ENCODE measurements around the gene ARL15.

ARL15 gene

GRCh38 chr5:54180630-54181031 is 129.7 kb downstream of the ARL15 start:
- no peak overlapping the region for H2AK5ac ChIP-seq (ENCODE audit: low read length)
- peak overlapping the region; percentile 8 for H3K4me2 ChIP-seq (ENCODE audit: low read length)
- WGBS (ENCODE audit: extremely low coverage, insufficient coverage, insufficient read length): no CpG with 5 or more reads among the region's 7 CpGs

GRCh38 chr5:54178991-54179390 is 131.4 kb downstream of the ARL15 start:
- H4K91ac ChIP-seq (ENCODE audit: low read depth, low read length): no peak overlapping the region

More at GRCh38 chr5:54180630-54181031, 129.7 kb downstream of the ARL15 start:
- Histone ChIP-seq H3K4me1 (ENCODE audit: control insufficient read depth in 1 of 2, insufficient read depth in 2 of 2, low read length in 2 of 2) (peaks cover 3 to 4% of the 10 kb centered on the region in 2 experiments), H2BK12ac (ENCODE audit: low read length) (no peak overlapping the region), H3K23ac (ENCODE audit: low read length) (no peak overlapping the region), H3K9ac (ENCODE audit: low read length) (no peak overlapping the region), H3K9me3 (ENCODE audit: insufficient read depth, low read depth, low read length) (no peaks in the 10 kb centered on the region), H3K27me3 (ENCODE audit: insufficient read depth, low read length) (no peaks in the 10 kb centered on the region), H3K27ac (ENCODE audit: low read depth, low read length) (peak overlapping the region; percentile 74), H3K79me1 (ENCODE audit: low read length) (peaks cover 8% of the 10 kb centered on the region), H3K14ac (ENCODE audit: low read length) (no peak overlapping the region), H4K91ac (ENCODE audit: low read depth, low read length) (peak overlapping the region; percentile 47), H2BK5ac (ENCODE audit: low read depth, low read length, poor library complexity) (no peak overlapping the region), H3K4me3 (ENCODE audit: low read depth, low read length) (no peak overlapping the region), H3K4ac (ENCODE audit: low read depth, low read length) (no peak overlapping the region), H2AFZ (ENCODE audit: insufficient read depth, low read length, poor library complexity) (no peak overlapping the region), H3K79me2 (ENCODE audit: control insufficient read depth, insufficient read depth, low read length, poor library complexity) (no peaks in the 10 kb centered on the region), H3K36me3 (ENCODE audit: control insufficient read depth in 1 of 2, insufficient read depth in 2 of 2, low read length in 2 of 2) (no peaks in the 10 kb centered on the region), H3K18ac (ENCODE audit: low read length) (no peak overlapping the region), H4K8ac (ENCODE audit: low read depth, low read length) (no peak overlapping the region), H2BK120ac (ENCODE audit: insufficient read depth, low read length, poor library complexity) (peak overlapping the region; percentile 63), H4K12ac (ENCODE audit: low read depth, low read length) (no peak overlapping the region)
- peak; percentile 3 to 33 for DNase-seq

GRCh38 chr5:54178207-54178606 is 132.2 kb downstream of the ARL15 start:
- Histone ChIP-seq H3K4me1 (ENCODE audit: control insufficient read depth in 1 of 2, insufficient read depth in 2 of 2, low read length in 2 of 2) (peaks cover 3 to 4% of the 10 kb centered on the region in 2 experiments), H3K4me3 (ENCODE audit: low read depth, low read length) (no peak overlapping the region), H3K79me1 (ENCODE audit: low read length) (peaks cover 8% of the 10 kb centered on the region), H3K23ac (ENCODE audit: low read length) (no peak overlapping the region), H3K4ac (ENCODE audit: low read depth, low read length) (no peak overlapping the region), H3K18ac (ENCODE audit: low read length) (no peak overlapping the region), H4K91ac (ENCODE audit: low read depth, low read length) (no peak overlapping the region), H2BK120ac (ENCODE audit: insufficient read depth, low read length, poor library complexity) (no peak overlapping the region), H2AK5ac (ENCODE audit: low read length) (no peak overlapping the region), H3K27me3 (ENCODE audit: insufficient read depth, low read length) (no peaks in the 10 kb centered on the region), H4K8ac (ENCODE audit: low read depth, low read length) (no peak overlapping the region), H3K36me3 (ENCODE audit: control insufficient read depth in 1 of 2, insufficient read depth in 2 of 2, low read length in 2 of 2) (no peaks in the 10 kb centered on the region), H3K4me2 (ENCODE audit: low read length) (no peak overlapping the region), H4K12ac (ENCODE audit: low read depth, low read length) (no peak overlapping the region), H3K9me3 (ENCODE audit: insufficient read depth, low read depth, low read length) (no peaks in the 10 kb centered on the region), H2AFZ (ENCODE audit: insufficient read depth, low read length, poor library complexity) (no peak overlapping the region), H3K27ac (ENCODE audit: low read depth, low read length) (no peak overlapping the region), H2BK12ac (ENCODE audit: low read length) (no peak overlapping the region), H3K14ac (ENCODE audit: low read length) (no peak overlapping the region), H3K9ac (ENCODE audit: low read length) (no peak overlapping the region), H2BK5ac (ENCODE audit: low read depth, low read length, poor library complexity) (no peak overlapping the region), H3K79me2 (ENCODE audit: control insufficient read depth, insufficient read depth, low read length, poor library complexity) (no peaks in the 10 kb centered on the region)
- no peak for DNase-seq
- WGBS (ENCODE audit: extremely low coverage, insufficient coverage, insufficient read length): no CpG with 5 or more reads among the region's 5 CpGs

More at GRCh38 chr5:54178991-54179390, 131.4 kb downstream of the ARL15 start:
- no CpG with 5 or more reads among the region's 4 CpGs for WGBS (ENCODE audit: extremely low coverage, insufficient coverage, insufficient read length)
- Histone ChIP-seq H3K79me1 (ENCODE audit: low read length) (peaks cover 8% of the 10 kb centered on the region), H2BK5ac (ENCODE audit: low read depth, low read length, poor library complexity) (no peak overlapping the region), H3K27ac (ENCODE audit: low read depth, low read length) (no peak overlapping the region), H3K4me3 (ENCODE audit: low read depth, low read length) (no peak overlapping the region), H2AFZ (ENCODE audit: insufficient read depth, low read length, poor library complexity) (no peak overlapping the region), H3K9ac (ENCODE audit: low read length) (no peak overlapping the region), H3K23ac (ENCODE audit: low read length) (no peak overlapping the region), H3K4ac (ENCODE audit: low read depth, low read length) (no peak overlapping the region), H3K4me2 (ENCODE audit: low read length) (no peak overlapping the region), H2BK12ac (ENCODE audit: low read length) (no peak overlapping the region), H3K4me1 (ENCODE audit: control insufficient read depth in 1 of 2, insufficient read depth in 2 of 2, low read length in 2 of 2) (peaks cover 3 to 4% of the 10 kb centered on the region in 2 experiments), H3K18ac (ENCODE audit: low read length) (no peak overlapping the region), H3K14ac (ENCODE audit: low read length) (no peak overlapping the region), H3K36me3 (ENCODE audit: control insufficient read depth in 1 of 2, insufficient read depth in 2 of 2, low read length in 2 of 2) (no peaks in the 10 kb centered on the region), H4K12ac (ENCODE audit: low read depth, low read length) (no peak overlapping the region), H3K27me3 (ENCODE audit: insufficient read depth, low read length) (no peaks in the 10 kb centered on the region), H2BK120ac (ENCODE audit: insufficient read depth, low read length, poor library complexity) (peak overlapping the region; percentile 33), H3K9me3 (ENCODE audit: insufficient read depth, low read depth, low read length) (no peaks in the 10 kb centered on the region), H3K79me2 (ENCODE audit: control insufficient read depth, insufficient read depth, low read length, poor library complexity) (no peaks in the 10 kb centered on the region), H2AK5ac (ENCODE audit: low read length) (no peak overlapping the region), H4K8ac (ENCODE audit: low read depth, low read length) (no peak overlapping the region)
- no peak for DNase-seq

- no peak overlapping the region for H4K91ac ChIP-seq (ENCODE audit: low read depth, low read length)
- H3K9me3 ChIP-seq (ENCODE audit: insufficient read depth, low read depth, low read length): no peaks in the 10 kb centered on the region
- no peak overlapping the region for H3K9ac ChIP-seq (ENCODE audit: low read length)
- H3K27ac ChIP-seq (ENCODE audit: low read depth, low read length): no peak overlapping the region
- no peak overlapping the region for H3K4ac ChIP-seq (ENCODE audit: low read depth, low read length)
- peaks cover 8% of the 10 kb centered on the region for H3K79me1 ChIP-seq (ENCODE audit: low read length)
- peaks cover 3 to 4% of the 10 kb centered on the region in 2 experiments for H3K4me1 ChIP-seq (ENCODE audit: control insufficient read depth in 1 of 2, insufficient read depth in 2 of 2, low read length in 2 of 2)
- H2AFZ ChIP-seq (ENCODE audit: insufficient read depth, low read length, poor library complexity): no peak overlapping the region
- H3K4me3 ChIP-seq (ENCODE audit: low read depth, low read length): no peak overlapping the region
- no peak overlapping the region for H2BK120ac ChIP-seq (ENCODE audit: insufficient read depth, low read length, poor library complexity)
- no peak for DNase-seq
- no CpG with 5 or more reads among the region's 2 CpGs for WGBS (ENCODE audit: extremely low coverage, insufficient coverage, insufficient read length)
- no peak overlapping the region for H2BK12ac ChIP-seq (ENCODE audit: low read length)
- no peak overlapping the region for H4K8ac ChIP-seq (ENCODE audit: low read depth, low read length)
- no peak overlapping the region for H3K4me2 ChIP-seq (ENCODE audit: low read length)
- H3K14ac ChIP-seq (ENCODE audit: low read length): no peak overlapping the region
- no peaks in the 10 kb centered on the region for H3K36me3 ChIP-seq (ENCODE audit: control insufficient read depth in 1 of 2, insufficient read depth in 2 of 2, low read length in 2 of 2)
- H2BK5ac ChIP-seq (ENCODE audit: low read depth, low read length, poor library complexity): no peak overlapping the region
- H3K27me3 ChIP-seq (ENCODE audit: insufficient read depth, low read length): no peaks in the 10 kb centered on the region
- no peak overlapping the region for H3K23ac ChIP-seq (ENCODE audit: low read length)
- H3K18ac ChIP-seq (ENCODE audit: low read length): no peak overlapping the region
- H4K12ac ChIP-seq (ENCODE audit: low read depth, low read length): no peak overlapping the region
- no peak overlapping the region for H2AK5ac ChIP-seq (ENCODE audit: low read length)
- H3K79me2 ChIP-seq (ENCODE audit: control insufficient read depth, insufficient read depth, low read length, poor library complexity): no peaks in the 10 kb centered on the region
Measured at GRCh38 chr5:54177058-54177457, 133.3 kb downstream of the ARL15 start.

All from trophoblast cell (in vitro differentiated cells and primary cell).